ENCODE measurements around the gene BMPER.

Gene BMPER

GRCh38 chr7:33926535-33926934 lies 21.2 kb downstream of the BMPER start:
- no peak for DNase-seq

GRCh38 chr7:33928986-33929385 lies 23.6 kb downstream of the BMPER start:
- no peak for DNase-seq

- DNase-seq: no peak
These were observed 26.9 kb downstream of the BMPER start for GRCh38 chr7:33932221-33932620.

GRCh38 chr7:33932832-33933468 lies 27.6 kb downstream of the BMPER start:
- DNase-seq: peak; percentile 86

- DNase-seq: no peak
These were observed 28.4 kb downstream of the BMPER start for GRCh38 chr7:33933611-33934281.

DNA sequence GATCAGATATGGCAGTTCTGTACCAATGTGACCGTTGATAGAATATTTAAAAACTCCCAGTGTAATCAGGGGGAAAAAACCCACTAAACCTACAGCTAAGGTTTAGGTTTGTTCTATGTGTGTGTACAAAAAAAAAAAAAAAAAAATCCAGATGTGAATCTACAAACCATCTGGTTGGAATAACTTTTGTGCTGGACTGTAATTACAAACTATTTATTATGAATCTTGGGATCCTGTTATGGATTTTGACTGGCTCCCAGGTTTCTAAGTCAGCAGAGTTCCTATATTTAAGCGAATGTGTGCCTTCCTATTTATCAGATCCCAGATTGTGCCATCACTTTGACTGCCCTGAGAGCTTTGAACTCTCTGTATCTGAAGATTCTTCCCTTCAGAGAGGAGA lies 29.1 kb downstream of the BMPER start:
- no peak for DNase-seq

DNA sequence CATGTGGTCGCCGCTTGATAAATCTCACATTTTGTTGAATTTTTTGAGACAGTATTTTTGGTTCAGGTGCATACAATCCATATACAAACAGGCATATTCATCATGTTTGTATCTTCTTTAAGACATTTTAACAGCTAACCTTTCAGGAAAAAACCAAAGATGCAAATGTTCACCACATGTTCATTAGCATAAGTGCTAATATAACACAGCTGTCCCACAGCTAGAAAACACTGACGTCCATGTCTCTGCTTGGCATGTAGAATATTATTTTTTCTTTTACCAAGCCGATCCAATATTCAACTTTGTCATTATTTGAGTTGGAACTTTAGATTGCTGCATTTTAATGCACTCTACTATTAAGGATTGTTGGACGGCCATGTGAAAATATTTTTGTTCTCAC lies 31.2 kb downstream of the BMPER start:
- no peak for DNase-seq

GRCh38 chr7:33937871-33938270 lies 32.5 kb downstream of the BMPER start:
- DNase-seq: no peak

DNA sequence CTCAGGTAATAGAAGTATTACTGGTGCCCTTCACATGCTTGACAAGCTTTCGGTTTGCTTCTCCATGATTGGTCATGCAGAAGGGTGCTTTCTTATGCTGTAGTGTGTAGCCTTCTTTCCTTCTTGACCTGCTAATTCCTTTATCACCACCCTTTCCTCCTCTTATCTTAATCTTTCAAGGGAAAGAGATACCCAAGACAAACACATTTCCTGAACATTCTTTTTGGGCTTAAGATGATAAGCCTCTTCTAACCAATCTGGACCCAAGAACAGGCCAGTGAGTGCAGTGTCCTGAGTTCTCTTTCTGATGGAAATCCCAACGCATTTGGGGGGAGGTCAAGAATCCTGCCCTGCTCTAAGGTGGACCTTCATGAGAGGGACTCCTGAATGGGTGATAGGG lies 33.8 kb downstream of the BMPER start:
- no peak for DNase-seq

DNA sequence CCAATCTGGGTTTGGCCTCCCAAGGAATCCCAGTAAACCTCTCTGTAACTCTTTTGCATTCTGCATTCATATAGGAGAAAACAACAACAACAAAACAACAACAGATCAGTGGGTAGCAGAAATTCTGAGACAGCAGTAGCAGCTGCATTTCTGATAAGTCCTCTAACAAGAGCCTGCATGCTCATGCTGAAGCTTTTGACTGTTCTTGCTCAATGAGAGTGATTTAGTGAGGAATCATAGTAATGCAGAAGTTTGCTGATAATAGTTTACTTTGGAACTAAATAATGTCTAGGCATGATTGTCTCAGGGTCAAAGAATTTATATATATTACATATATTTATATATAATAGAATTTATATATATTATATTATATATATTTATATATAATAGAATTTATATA lies 35.2 kb downstream of the BMPER start:
- DNase-seq: no peak

GRCh38 chr7:33941418-33941817 lies 36.1 kb downstream of the BMPER start:
- DNase-seq: no peak

DNA sequence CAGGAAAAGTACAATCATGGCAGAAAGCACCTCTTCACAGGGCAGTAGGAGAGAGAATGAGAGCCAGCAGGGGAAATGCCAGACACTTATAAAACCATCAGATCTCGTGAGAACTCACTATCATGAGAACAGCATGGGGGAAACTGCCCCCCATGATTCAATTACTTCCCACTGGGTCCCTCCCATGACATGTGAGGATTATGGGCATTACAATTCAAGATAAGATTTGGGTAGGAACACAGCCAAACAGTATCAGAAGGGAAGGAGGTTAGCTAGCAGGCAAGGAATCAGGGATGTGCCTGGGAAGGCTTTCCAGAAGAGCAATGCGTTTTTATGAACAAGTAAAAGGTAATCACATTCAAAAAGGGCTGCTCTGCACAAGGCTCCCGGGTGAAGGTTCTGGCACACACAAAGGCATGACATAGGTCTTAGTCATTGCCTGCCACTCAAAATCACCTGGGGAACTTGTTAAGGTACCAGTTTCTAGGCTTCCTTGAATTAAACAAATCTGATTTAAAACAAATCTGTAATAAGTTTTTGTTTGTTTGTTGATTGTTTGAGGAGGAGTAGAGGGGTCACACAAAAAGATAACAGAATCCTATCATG lies 40.9 kb downstream of the BMPER start:
- DNase-seq: no peak

DNA sequence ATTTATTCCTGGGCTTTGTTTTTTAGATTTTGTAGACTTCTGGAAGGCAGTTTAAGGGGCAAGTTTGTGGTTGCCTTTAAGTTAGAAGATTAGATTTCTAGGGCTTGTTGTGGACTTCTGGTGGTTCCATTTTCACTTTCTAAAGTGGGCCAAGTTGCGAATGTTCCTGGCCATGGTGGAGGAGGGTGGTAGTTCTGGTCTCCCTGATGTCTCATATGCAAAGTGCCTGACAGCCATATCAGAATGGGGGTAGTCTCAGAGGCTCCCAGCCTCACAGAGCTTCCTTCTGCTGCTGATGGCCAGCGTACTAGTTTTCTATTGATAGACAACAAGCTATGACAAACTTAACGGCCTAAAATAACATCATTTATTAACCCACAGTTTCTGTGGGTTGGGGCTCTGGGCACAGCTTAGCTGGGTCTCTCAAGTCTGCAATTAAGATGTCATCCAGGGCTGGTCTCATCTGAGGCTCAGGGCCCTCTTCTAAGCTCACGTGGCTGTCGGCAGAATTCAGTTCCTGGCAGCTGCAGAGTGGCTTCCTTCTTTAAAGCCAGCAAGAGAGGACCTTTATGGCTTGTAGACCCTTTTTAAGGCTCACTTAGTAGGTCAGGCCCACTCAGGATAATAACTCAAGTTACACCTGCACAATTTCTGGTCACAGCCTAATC lies 44.8 kb downstream of the BMPER start:
- no peak for DNase-seq

DNA sequence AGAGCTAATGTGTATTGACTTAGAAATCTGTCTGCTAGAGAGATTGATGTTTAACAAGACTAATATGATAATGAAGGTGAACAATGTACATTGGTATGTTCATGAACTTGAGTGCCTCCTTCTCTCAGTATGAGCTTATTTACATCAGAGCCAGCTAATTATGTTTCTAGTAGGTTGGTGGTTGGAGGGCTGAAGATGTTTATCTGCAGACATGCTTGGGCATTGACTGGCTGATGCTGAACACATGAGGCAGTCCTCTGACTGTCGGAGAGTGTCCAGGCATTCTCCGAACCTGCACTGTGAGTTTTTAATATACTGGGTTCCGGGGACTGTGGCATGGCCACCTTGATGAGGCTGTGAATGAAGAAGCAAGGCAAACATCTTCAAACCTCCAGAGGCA lies 47.5 kb downstream of the BMPER start:
- DNase-seq: no peak

DNA sequence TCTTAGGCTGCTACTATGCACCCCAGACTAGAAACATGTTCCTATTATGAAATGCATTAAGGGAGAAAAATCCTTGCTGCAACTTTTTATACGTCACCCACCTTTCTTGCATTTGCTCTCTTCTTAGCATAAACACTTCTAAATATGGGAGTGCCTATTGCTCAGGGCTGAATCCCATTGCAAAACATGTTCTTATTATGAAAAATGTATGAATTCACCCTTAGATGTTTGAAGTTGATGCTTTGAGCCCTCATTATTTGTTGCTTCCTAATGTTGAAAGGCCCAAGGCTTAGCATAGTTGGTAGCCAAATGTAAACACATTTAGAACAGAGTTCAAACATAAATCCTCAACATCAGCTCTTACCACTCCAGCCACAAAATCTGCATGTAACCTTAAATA lies 52.8 kb downstream of the BMPER start:
- DNase-seq: no peak

- DNase-seq: no peak
These were observed 54.3 kb downstream of the BMPER start for GRCh38 chr7:33959676-33960075.

DNA sequence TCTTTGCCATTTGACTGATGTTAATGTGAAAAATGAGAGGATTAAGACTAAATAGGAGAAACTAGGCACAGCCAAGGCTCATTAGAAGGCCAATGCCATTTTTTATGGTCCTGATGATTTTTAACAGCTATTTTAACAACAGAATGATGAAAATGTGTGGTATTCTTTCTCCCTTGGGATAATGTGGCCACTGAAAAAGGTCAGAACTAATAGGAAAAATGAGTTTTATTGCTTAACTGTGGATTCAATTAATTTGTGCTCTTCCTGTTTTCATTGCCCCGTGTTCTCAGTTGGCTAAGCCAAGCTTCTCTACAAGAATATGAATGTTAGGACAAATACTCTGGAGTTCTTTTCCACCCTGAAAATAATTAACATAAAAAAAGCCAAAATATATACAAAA lies 56.6 kb downstream of the BMPER start:
- no peak for DNase-seq

GRCh38 chr7:33964417-33965182 lies 59.3 kb downstream of the BMPER start:
- no peak for DNase-seq

DNA sequence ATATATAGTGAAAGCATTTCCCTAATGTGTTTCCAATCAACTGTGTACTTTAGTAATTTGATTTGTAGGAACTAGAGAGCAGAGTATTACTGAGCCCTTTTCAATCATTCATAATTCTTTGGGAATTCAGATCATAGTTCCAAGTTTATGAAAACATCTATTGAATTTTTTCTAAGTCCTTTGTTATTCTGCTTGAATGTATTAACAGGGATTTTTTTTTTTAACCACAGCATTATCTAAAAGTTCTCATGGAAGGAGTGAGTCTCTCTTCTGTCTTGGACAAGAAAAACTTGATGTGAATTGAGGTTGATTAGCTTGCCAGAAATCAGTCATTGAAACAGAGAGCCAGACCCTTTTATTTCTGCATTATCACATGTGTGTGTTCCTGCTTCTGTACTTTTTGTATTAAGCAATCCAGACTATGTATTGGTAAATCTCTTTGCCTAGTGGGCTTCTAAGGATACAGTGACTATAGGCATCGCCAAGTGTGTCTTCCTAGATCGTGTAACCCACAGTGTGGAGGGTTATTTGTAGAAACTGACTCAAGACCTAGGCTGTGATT lies 59.9 kb downstream of the BMPER start:
- no peak for DNase-seq

- no peak for DNase-seq
These were observed 63.3 kb downstream of the BMPER start for GRCh38 chr7:33968591-33968990.

- DNase-seq: peak; percentile 64
These were observed 65.2 kb downstream of the BMPER start for GRCh38 chr7:33970536-33970935.

GRCh38 chr7:33971106-33971505 lies 65.8 kb downstream of the BMPER start:
- no peak for DNase-seq
